H9 (cell line): ENCODE data around the gene DAB1. TPM values are rescaled to one million over a fixed set of nuclear protein-coding genes. Genes with fewer than 3 reads are reported as not detected.

Source experiments
- DNase-seq: peaks from one replicate; pipeline ENCODE4 v3.0.0-alpha.2; 2017
- H2AFZ ChIP-seq: one replicate; pipeline ENCODE4 v1.6.1; 2013; ENCODE audit warnings: mild to moderate bottlenecking, low read length, control low read depth, moderate library complexity
- H2AK5ac ChIP-seq: 2 replicates; pipeline ENCODE4 v1.6.1; 2013; ENCODE audit warnings: low read length, control low read depth, mixed read lengths; ENCODE audit not compliant: insufficient read length
- H2BK120ac ChIP-seq: one replicate; pipeline ENCODE4 v1.6.1; 2013; ENCODE audit warnings: low read depth, mild to moderate bottlenecking, low read length, control low read depth, inconsistent platforms; ENCODE audit not compliant: poor library complexity, severe bottlenecking
- H2BK12ac ChIP-seq: 2 replicates; pipeline ENCODE4 v1.6.1; 2013; ENCODE audit warnings: low read length, control low read depth, mixed read lengths, low read depth; ENCODE audit not compliant: insufficient read length
- H2BK15ac ChIP-seq: 2 replicates; pipeline ENCODE4 v1.6.1; 2013; ENCODE audit warnings: low read depth, low read length, control low read depth
- H2BK20ac ChIP-seq: one replicate; pipeline ENCODE4 v1.6.1; 2013; ENCODE audit warnings: low read depth, mild to moderate bottlenecking, low read length, control low read depth, inconsistent platforms; ENCODE audit not compliant: poor library complexity, severe bottlenecking
- H2BK5ac ChIP-seq: 2 replicates; pipeline ENCODE4 v1.6.1; 2013; ENCODE audit warnings: low read length, control low read depth, mixed read lengths; ENCODE audit not compliant: insufficient read length
- H3K14ac ChIP-seq: 2 replicates; pipeline ENCODE4 v1.6.1; 2013; ENCODE audit warnings: low read length, control low read depth; ENCODE audit not compliant: insufficient read depth
- H3K18ac ChIP-seq: 2 replicates; pipeline ENCODE4 v1.6.1; 2013; ENCODE audit warnings: low read depth, mild to moderate bottlenecking, mixed read lengths, low read length, control low read depth; ENCODE audit not compliant: insufficient read length
- H3K23ac ChIP-seq: 2 replicates; pipeline ENCODE4 v1.6.1; 2013; ENCODE audit warnings: low read length, control low read depth, mixed read lengths, low read depth; ENCODE audit not compliant: insufficient read length
- H3K23me2 ChIP-seq: 2 replicates; pipeline ENCODE4 v1.6.1; 2013; ENCODE audit warnings: low read depth, mild to moderate bottlenecking, mixed read lengths, low read length, control low read depth; ENCODE audit not compliant: insufficient read length, poor library complexity, severe bottlenecking
- H3K27ac ChIP-seq: 2 replicates; pipeline ENCODE4 v1.5.1; 2013; ENCODE audit warnings: low read length, control low read depth, mixed read lengths, low read depth; ENCODE audit not compliant: insufficient read length
- H3K27me3 ChIP-seq: 2 replicates; pipeline ENCODE4 v1.6.1; 2013; ENCODE audit warnings: low read length, control low read depth, inconsistent platforms; ENCODE audit not compliant: insufficient read depth
- H3K4ac ChIP-seq: 2 replicates; pipeline ENCODE4 v1.6.1; 2013; ENCODE audit warnings: low read depth, mild to moderate bottlenecking, control low read depth, inconsistent platforms, low read length, moderate library complexity
- H3K4me1 ChIP-seq: 2 replicates; pipeline ENCODE4 v1.6.1; 2013; ENCODE audit warnings: low read length, control low read depth, inconsistent platforms; ENCODE audit not compliant: insufficient read depth
- H3K4me2 ChIP-seq: 2 replicates; pipeline ENCODE4 v1.6.1; 2013; ENCODE audit warnings: low read length, control low read depth, mixed read lengths; ENCODE audit not compliant: insufficient read length, insufficient read depth
- H3K56ac ChIP-seq: 2 replicates; pipeline ENCODE4 v1.6.1; 2013; ENCODE audit warnings: low read depth, mild to moderate bottlenecking, mixed read lengths, low read length, control low read depth; ENCODE audit not compliant: insufficient read length
- H3K79me1 ChIP-seq: 2 replicates; pipeline ENCODE4 v1.6.1; 2013; ENCODE audit warnings: low read depth, mild to moderate bottlenecking, moderate library complexity, low read length, control low read depth, inconsistent platforms; ENCODE audit not compliant: insufficient read depth, poor library complexity, severe bottlenecking
- H3K79me2 ChIP-seq: 2 replicates; pipeline ENCODE4 v1.6.1; 2013; ENCODE audit warnings: low read length, control low read depth, inconsistent platforms; ENCODE audit not compliant: insufficient read depth
- H3K9ac ChIP-seq: 2 replicates; pipeline ENCODE4 v1.6.1; 2013; ENCODE audit warnings: low read length, control low read depth, mixed read lengths; ENCODE audit not compliant: insufficient read length; ENCODE audit errors: extremely low read depth
- H3K9me3 ChIP-seq: one replicate; pipeline ENCODE4 v1.6.1; 2013; ENCODE audit warnings: low read depth, low read length, inconsistent platforms; ENCODE audit not compliant: control insufficient read depth
- H3T11ph ChIP-seq: one replicate; pipeline ENCODE4 v1.6.1; 2013; ENCODE audit warnings: mild to moderate bottlenecking, low read length, control low read depth, inconsistent platforms
- H4K20me1 ChIP-seq: one replicate; pipeline ENCODE4 v1.6.1; 2013; ENCODE audit not compliant: control insufficient read depth, insufficient read length, insufficient read depth
- H4K5ac ChIP-seq: 2 replicates; pipeline ENCODE4 v1.6.1; 2013; ENCODE audit warnings: low read depth, mild to moderate bottlenecking, mixed read lengths, low read length, control low read depth; ENCODE audit not compliant: insufficient read length
- H4K8ac ChIP-seq: replicated peaks from 2 replicates; pipeline ENCODE4 v1.6.1; 2013; ENCODE audit warnings: low read length, control low read depth, mixed read lengths, low read depth; ENCODE audit not compliant: insufficient read length
- H4K91ac ChIP-seq: 2 replicates; pipeline ENCODE4 v1.6.1; 2013; ENCODE audit warnings: low read depth, mild to moderate bottlenecking, moderate library complexity, mixed read lengths, low read length, control low read depth; ENCODE audit not compliant: insufficient read length
- H3K27ac Mint-ChIP-seq, 3 experiments: 2 replicates in 2 of 3; 3 replicates in 1 of 3; pipeline ENCODE4 v1.8.0; 2020 to 2021; ENCODE audit warnings: mixed read lengths in 3 of 3, mild to moderate bottlenecking in 1 of 3, moderate library complexity in 1 of 3
- H3K27me3 Mint-ChIP-seq: 2 replicates; pipeline ENCODE4 v1.8.0; 2021; ENCODE audit warnings: low read depth, mild to moderate bottlenecking, moderate library complexity, mixed read lengths
- H3K36me3 Mint-ChIP-seq, 3 experiments: 2 replicates in 2 of 3; 3 replicates in 1 of 3; pipeline ENCODE4 v1.8.0; 2020 to 2021; ENCODE audit warnings: low read depth in 3 of 3, mixed read lengths in 3 of 3; ENCODE audit not compliant: insufficient read depth in 1 of 3
- H3K4me1 Mint-ChIP-seq, 2 experiments: 2 replicates each; pipeline ENCODE4 v1.8.0; 2020; ENCODE audit warnings: mixed read lengths in 2 of 2
- H3K4me3 Mint-ChIP-seq, 2 experiments: 2 replicates in 1 of 2; 3 replicates in 1 of 2; pipeline ENCODE4 v1.8.0; 2020 to 2021; ENCODE audit warnings: mild to moderate bottlenecking in 2 of 2, mixed read lengths in 2 of 2, moderate library complexity in 1 of 2
- H3K9me3 Mint-ChIP-seq, 2 experiments: 2 replicates in 1 of 2; 3 replicates in 1 of 2; pipeline ENCODE4 v1.8.0; 2020; ENCODE audit warnings: mild to moderate bottlenecking in 2 of 2, mixed read lengths in 2 of 2, moderate library complexity in 1 of 2
- CTCF ChIP-seq: fragments of 200-600 bp; sonication (generic); conservative IDR thresholded peaks from 3 replicates; pipeline ENCODE4 v1.8.0; 2021; ENCODE audit warnings: antibody characterized with exemption, mild to moderate bottlenecking
- WGBS: extraction: QIAGEN DNeasy Blood & Tissue Kit; methylation state at CpG from one replicate; pipeline ENCODE4 v1.1.7; 2013; ENCODE audit warnings: missing lambda C conversion rate, low lambda C conversion rate, mixed read lengths; ENCODE audit not compliant: insufficient read length; ENCODE audit errors: extremely low coverage; 5-methylcytosine and 5-hydroxymethylcytosine counted together
- total RNA-seq: library from RNA; stranded (reverse); gene quantifications from 2 replicates; pipeline ENCODE4 v1.2.1, GENCODE V29; 2021

DAB1 gene
- total RNA-seq, 1 experiment from 2014 or later = 9.3 TPM

- Histone ChIP-seq H3K27me3 (no peaks in the 10 kb centered on the region), H4K8ac (no peak overlapping the region), H4K20me1 (no peaks in the 10 kb centered on the region), H4K91ac (no peak overlapping the region), H3K4ac (no peak overlapping the region), H3K18ac (no peak overlapping the region), H2BK15ac (no peak overlapping the region), H2AK5ac (no peak overlapping the region), H3K23me2 (no peaks in the 10 kb centered on the region), H2BK12ac (no peak overlapping the region), H3K56ac (no peak overlapping the region), H3K9me3 (no peaks in the 10 kb centered on the region), H3K14ac (no peak overlapping the region), H3K27ac (no peak overlapping the region), H3K23ac (no peak overlapping the region), H3T11ph (no peak overlapping the region), H2BK5ac (no peak overlapping the region), H3K4me2 (no peak overlapping the region), H4K5ac (no peak overlapping the region), H2AFZ (no peak overlapping the region), H2BK120ac (no peak overlapping the region), H2BK20ac (no peak overlapping the region), H3K79me2 (peaks cover 2% of the 10 kb centered on the region; the same call in 1 of the 2 replicates), H3K79me1 (no peaks in the 10 kb centered on the region), H3K4me1 (no peaks in the 10 kb centered on the region; the same call in 1 of the 2 replicates), H3K9ac (no peak overlapping the region)
- H3K27ac Mint-ChIP-seq = no peak overlapping the region
- H3K4me1 Mint-ChIP-seq = peaks cover 18 to 22% of the 10 kb centered on the region in 2 experiments
- no CpG with 5 or more reads among the region's 5 CpGs for WGBS
- TF ChIP-seq CTCF = no peak
- H3K4me3 Mint-ChIP-seq = no peak overlapping the region
- no peaks in the 10 kb centered on the region for H3K36me3 Mint-ChIP-seq
- no peaks in the 10 kb centered on the region for H3K9me3 Mint-ChIP-seq
- no peak for DNase-seq
- no peaks in the 10 kb centered on the region for H3K27me3 Mint-ChIP-seq
These were observed 23.8 kb downstream of the DAB1 start for GRCh38 chr1:57400048-57400447.
